Right lobe of liver (tissue), 6 donors: ENCODE data around the gene ZBTB18. TPM values are rescaled to one million over a fixed set of nuclear protein-coding genes. Genes with fewer than 3 reads are reported as not detected.

Experiments used
- ATAC-seq, 4 donors: fragments of 200-7000 bp; cut with Tn5 transposase; one replicate each; pipeline ENCODE4 v1.9.1; 2020; ENCODE audit warnings: mild to moderate bottlenecking in 4 of 4, moderate library complexity in 4 of 4
- DNase-seq, 3 donors: peaks; one replicate each; pipeline ENCODE4 v3.0.0-alpha.2; 2020
- H3K27ac ChIP-seq, 3 donors: fragments of 200-600 bp; one replicate each; pipeline ENCODE4 v1.8.0; 2022
- H3K27me3 ChIP-seq, 2 donors: fragments of 200-600 bp; one replicate each; pipeline ENCODE4 v1.8.0; 2022
- H3K36me3 ChIP-seq, 4 donors: fragments of 200-600 bp; sonication (generic) in 1 of 4; one replicate each; pipeline versions ENCODE4 v1.5.1 to v1.8.0; 2017 to 2022; ENCODE audit warnings: control low read depth in 1 of 4
- H3K4me1 ChIP-seq, 4 donors: fragments of 200-600 bp; sonication (generic) in 1 of 4; one replicate each; pipeline versions ENCODE4 v1.5.1 to v1.8.0; 2017 to 2022; ENCODE audit warnings: control low read depth in 1 of 4
- H3K4me3 ChIP-seq, 3 donors: fragments of 200-600 bp; one replicate each; pipeline ENCODE4 v1.8.0; 2022
- H3K9me3 ChIP-seq, 4 donors: fragments of 200-600 bp; sonication (generic) in 1 of 4; one replicate each; pipeline versions ENCODE4 v1.5.1 to v1.8.0; 2017 to 2022; ENCODE audit warnings: control low read depth in 1 of 4
- POLR2A ChIP-seq: fragments of 450-650 bp; IDR thresholded peaks from one replicate; pipeline ENCODE4 v1.6.1; 2017; ENCODE audit warnings: antibody characterized with exemption, mild to moderate bottlenecking
- WGBS: methylation state at CpG from one replicate; pipeline ENCODE4 v1.1.6; 2018; ENCODE audit warnings: low coverage, low lambda C conversion rate; ENCODE audit not compliant: insufficient coverage; ENCODE audit errors: missing lambda C conversion rate; 5-methylcytosine and 5-hydroxymethylcytosine counted together
- intact Hi-C, 2 donors: fragments of 100-400 bp; cut with DNase I; formaldehyde crosslinking; loops; one replicate each; pipeline versions ENCODE4 v1.11.2 to v1.14.1; 2022
- total RNA-seq, 6 experiments: library from RNA; depleted of rRNA in 2 of 6; stranded (reverse); fragments of >200 nt in 2 of 6; fragmentation: NEBNext Ultra II Directional in 3 of 6; extraction: Animal tissue kit (Norgen Biotek cat#: 25700) in 3 of 6; gene quantifications; one replicate each; pipeline versions ENCODE4 v1.1.0 to v1.2.4, GENCODE V29; 2016 to 2023
- TF ChIP-seq, protein P1 (sequence below), 4 donors: fragments of 200-600 bp in 3 of 4; fragments of 450-650 bp in 1 of 4; IDR thresholded peaks; one replicate each; pipeline versions ENCODE4 v1.5.1 to v1.8.0; 2016 to 2022; ENCODE audit warnings: antibody characterized with exemption in 4 of 4, mild to moderate bottlenecking in 2 of 4
- donor health status: DM: no; HTN: yes; CAD: no.
- donor health status: DM: no; HTN: no; CAD: no.
- donor health status: DM: no; HTN: no; CAD: no.
- donor health status: DM: no; HTN: yes; CAD: no.
- donor health status: DM: no; HTN: yes; CAD: no.

Gene ZBTB18
- total RNA-seq, 6 experiments from 2014 or later, result 9.0 to 16.1 (median 10.0) TPM

DNA sequence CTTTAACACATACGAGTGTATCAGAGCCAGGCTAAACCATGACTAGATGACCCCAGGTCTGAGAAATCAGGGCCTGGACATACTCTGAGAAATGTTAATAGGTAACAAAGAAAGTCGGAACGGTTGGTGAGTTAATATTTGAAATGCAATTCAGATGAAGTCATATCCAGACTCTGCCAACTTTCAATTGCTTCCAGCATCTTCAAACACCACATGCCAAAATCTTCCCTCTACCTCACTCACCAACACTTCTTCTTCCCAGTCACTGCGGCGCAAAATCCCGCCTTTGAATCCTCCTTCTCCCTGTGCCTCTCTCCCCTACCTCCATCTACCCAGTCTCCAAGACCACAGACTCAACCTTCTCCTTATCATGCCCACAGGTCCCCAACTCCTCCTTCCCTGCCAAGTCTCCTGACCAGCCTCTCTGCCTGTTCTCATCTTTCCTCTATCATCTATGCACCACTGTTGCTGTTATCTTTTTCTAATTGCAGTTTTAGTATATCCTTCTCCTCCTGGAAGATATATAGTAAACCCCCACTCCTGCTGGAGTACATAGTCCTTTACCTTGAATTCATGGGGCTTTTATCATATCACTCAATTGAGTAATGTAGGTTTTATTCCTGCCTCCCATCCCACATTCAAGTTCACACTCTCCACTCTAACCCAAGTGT, 41.3 kb downstream of the ZBTB18 start:
- no peaks in the 10 kb centered on the region for H3K36me3 ChIP-seq
- H3K9me3 ChIP-seq, result no peaks in the 10 kb centered on the region
- H3K4me1 ChIP-seq, result peaks cover 0 to 61% (median 27%) of the 10 kb centered on the region in 4 donors
- intact Hi-C loops, result no loop called here
- peak overlapping the region in 2 of 3 donors; percentile 69 to 78 for H3K27ac ChIP-seq
- no peak for TF ChIP-seq POLR2A
- TF ChIP-seq, protein P1, sequence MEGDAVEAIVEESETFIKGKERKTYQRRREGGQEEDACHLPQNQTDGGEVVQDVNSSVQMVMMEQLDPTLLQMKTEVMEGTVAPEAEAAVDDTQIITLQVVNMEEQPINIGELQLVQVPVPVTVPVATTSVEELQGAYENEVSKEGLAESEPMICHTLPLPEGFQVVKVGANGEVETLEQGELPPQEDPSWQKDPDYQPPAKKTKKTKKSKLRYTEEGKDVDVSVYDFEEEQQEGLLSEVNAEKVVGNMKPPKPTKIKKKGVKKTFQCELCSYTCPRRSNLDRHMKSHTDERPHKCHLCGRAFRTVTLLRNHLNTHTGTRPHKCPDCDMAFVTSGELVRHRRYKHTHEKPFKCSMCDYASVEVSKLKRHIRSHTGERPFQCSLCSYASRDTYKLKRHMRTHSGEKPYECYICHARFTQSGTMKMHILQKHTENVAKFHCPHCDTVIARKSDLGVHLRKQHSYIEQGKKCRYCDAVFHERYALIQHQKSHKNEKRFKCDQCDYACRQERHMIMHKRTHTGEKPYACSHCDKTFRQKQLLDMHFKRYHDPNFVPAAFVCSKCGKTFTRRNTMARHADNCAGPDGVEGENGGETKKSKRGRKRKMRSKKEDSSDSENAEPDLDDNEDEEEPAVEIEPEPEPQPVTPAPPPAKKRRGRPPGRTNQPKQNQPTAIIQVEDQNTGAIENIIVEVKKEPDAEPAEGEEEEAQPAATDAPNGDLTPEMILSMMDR (IDR thresholded peaks at IDR 0.05), result no peak
- H3K4me3 ChIP-seq, result no peak overlapping the region
- 27% methylated on average over 6 of the region's 6 CpGs for WGBS
- H3K27me3 ChIP-seq, result no peaks in the 10 kb centered on the region
- peak in 1 of 3 donors; percentile 53 for DNase-seq
- ATAC-seq, result peak; percentile 56 to 72 (median 65)

DNA sequence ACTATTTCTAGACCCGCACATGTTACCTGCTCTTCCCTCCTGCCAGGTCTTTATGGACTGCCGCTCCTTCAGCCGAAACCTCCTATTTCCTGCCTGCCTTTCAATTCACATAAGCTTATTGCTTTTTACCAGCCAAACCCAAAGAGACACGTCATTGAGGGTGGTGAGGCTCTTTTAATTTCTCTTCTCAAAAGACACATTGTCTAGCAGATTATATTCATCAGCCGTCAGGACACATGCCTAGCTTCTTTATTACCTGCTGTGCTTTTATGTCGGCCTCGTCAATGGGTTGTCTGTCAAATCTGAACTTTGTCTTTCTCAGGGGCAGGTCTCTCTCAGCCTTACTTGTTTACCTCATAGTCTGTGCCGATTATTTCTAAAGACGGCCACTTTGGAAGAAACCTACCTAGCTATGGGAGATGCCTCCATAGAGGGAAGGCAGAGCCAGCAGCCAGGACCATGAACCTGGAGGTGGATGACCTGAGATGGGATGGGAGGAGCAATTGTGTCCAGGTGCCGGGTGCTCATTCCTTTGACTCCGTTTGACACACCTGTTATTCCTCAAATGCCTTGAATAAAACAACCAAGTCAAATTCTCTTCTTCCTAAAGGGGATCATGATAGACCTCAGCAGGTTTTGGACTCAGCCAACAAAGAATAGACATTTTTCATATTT, 42.0 kb downstream of the ZBTB18 start:
- no peak for TF ChIP-seq POLR2A
- TF ChIP-seq, protein P1 (IDR thresholded peaks at IDR 0.05), result no peak
- DNase-seq (no peak), ATAC-seq (peak in 2 of 4 donors; percentile 16 to 18)
- H3K27me3 ChIP-seq, result no peaks in the 10 kb centered on the region
- WGBS, result 49% methylated on average over 11 of the region's 11 CpGs
- no peaks in the 10 kb centered on the region for H3K36me3 ChIP-seq
- intact Hi-C loops, result no loop called here
- H3K9me3 ChIP-seq, result no peaks in the 10 kb centered on the region
- peak overlapping the region in 2 of 3 donors; percentile 69 to 78 for H3K27ac ChIP-seq
- no peak overlapping the region for H3K4me3 ChIP-seq
- H3K4me1 ChIP-seq, result peaks cover 0 to 61% (median 27%) of the 10 kb centered on the region in 4 donors

DNA sequence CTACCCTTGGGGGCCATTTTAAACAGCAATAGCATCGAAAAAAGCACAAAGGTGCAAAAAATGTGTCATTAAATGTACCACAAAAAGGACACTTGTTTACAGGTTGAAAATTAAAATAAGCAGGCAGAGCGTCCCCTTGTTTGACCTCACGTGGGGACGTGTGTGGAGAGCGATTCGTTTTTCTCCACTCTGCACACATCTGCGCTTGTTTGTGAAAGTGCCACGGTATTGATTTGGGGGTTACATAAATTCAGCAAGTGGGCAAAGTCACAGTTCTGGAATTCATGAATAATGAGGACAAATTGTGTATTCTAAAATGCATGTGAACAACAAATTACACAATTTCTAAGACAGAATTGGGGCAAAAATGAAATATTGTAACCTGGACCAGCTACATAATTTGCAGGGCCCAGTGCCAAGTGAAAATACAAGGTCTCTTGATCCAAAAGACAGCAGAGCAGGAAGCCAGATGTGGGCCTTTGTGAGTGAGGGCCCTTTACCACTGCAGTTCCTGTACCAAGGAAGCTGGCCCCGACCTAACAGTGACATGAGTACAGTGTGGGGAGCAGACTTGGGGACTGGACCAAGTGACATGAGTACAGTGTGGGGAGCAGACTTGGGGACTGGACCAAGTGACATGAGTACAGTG, 43.9 kb downstream of the ZBTB18 start:
- intact Hi-C loops, result no loop called here
- DNase-seq, result peak; percentile 44 to 81 (median 67)
- ATAC-seq, result peak; percentile 52 to 78 (median 59)
- H3K4me1 ChIP-seq, result peaks cover 0 to 50% (median 24%) of the 10 kb centered on the region in 4 donors
- H3K27me3 ChIP-seq, result no peaks in the 10 kb centered on the region
- no peaks in the 10 kb centered on the region for H3K36me3 ChIP-seq
- H3K9me3 ChIP-seq, result no peaks in the 10 kb centered on the region
- no peak overlapping the region for H3K4me3 ChIP-seq
- TF ChIP-seq POLR2A, result no peak
- TF ChIP-seq, protein P1 (IDR thresholded peaks at IDR 0.05), result no peak
- peak overlapping the region; percentile 55 to 93 (median 89) for H3K27ac ChIP-seq
- WGBS, result 32% methylated on average over 9 of the region's 9 CpGs

DNA sequence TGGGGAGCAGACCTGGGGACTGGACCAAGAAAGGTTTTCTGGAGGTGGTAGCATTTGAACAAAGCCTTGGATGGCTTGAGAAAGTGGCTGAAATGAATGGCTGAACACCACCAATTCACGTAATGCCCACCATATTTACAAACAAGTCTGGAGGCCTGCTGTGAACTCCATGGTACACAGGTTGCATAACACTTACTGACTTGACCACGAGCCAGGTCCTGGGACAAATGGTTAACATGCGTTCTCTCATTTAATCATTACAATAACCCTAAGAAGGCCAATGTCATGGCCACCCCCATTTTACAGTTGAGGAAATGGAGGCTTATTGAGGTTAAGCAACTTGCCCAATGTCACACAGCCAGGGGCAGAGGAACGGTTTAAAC, 44.4 kb downstream of the ZBTB18 start:
- no peak for TF ChIP-seq POLR2A
- TF ChIP-seq, protein P1 (IDR thresholded peaks at IDR 0.05), result no peak
- Histone ChIP-seq H3K4me3 (no peak overlapping the region), H3K27ac (peak overlapping the region; percentile 55 to 93 (median 89)), H3K27me3 (no peaks in the 10 kb centered on the region), H3K4me1 (peaks cover 0 to 45% (median 21%) of the 10 kb centered on the region in 4 donors), H3K9me3 (no peaks in the 10 kb centered on the region), H3K36me3 (no peaks in the 10 kb centered on the region)
- intact Hi-C loops, result no loop called here
- WGBS, result 10% methylated on average over 3 of the region's 4 CpGs
- DNase-seq (peak in 2 of 3 donors; percentile 35 to 80), ATAC-seq (peak; percentile 46 to 77 (median 53))
